ENCODE data around the gene CHRNA10.

CHRNA10 gene

DNA sequence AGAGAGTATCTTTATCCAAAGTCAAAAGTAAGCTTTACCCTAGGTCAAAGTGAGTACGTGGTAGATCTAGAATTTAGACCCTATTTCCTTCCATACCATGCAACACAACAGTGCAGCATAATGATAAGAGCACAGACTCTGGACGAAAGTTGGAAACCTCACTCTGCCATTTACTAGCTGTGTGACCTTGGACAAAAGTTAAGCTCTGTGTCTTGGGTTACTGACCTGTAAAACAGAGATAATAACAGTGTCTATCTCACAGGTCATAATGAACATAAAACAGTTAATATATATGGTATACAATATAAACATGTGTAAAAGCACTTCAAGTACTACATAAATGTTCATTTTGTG is 13.6 kb upstream of the CHRNA10 start:
- no peaks in the 10 kb centered on the region for H3K4me1 Mint-ChIP-seq
- no peak overlapping the region for H3K27ac Mint-ChIP-seq
- H3K36me3 Mint-ChIP-seq (ENCODE audit: low read depth) = peaks cover 72% of the 10 kb centered on the region
- no peak overlapping the region for H3K4me3 Mint-ChIP-seq
- TF ChIP-seq, protein P1, sequence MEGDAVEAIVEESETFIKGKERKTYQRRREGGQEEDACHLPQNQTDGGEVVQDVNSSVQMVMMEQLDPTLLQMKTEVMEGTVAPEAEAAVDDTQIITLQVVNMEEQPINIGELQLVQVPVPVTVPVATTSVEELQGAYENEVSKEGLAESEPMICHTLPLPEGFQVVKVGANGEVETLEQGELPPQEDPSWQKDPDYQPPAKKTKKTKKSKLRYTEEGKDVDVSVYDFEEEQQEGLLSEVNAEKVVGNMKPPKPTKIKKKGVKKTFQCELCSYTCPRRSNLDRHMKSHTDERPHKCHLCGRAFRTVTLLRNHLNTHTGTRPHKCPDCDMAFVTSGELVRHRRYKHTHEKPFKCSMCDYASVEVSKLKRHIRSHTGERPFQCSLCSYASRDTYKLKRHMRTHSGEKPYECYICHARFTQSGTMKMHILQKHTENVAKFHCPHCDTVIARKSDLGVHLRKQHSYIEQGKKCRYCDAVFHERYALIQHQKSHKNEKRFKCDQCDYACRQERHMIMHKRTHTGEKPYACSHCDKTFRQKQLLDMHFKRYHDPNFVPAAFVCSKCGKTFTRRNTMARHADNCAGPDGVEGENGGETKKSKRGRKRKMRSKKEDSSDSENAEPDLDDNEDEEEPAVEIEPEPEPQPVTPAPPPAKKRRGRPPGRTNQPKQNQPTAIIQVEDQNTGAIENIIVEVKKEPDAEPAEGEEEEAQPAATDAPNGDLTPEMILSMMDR (IDR thresholded peaks at IDR 0.05; ENCODE audit: unreplicated experiment in 3 of 3) = no peak
- H3K9me3 Mint-ChIP-seq = no peaks in the 10 kb centered on the region
- no peaks in the 10 kb centered on the region for H3K27me3 Mint-ChIP-seq (ENCODE audit: low read depth)

DNA sequence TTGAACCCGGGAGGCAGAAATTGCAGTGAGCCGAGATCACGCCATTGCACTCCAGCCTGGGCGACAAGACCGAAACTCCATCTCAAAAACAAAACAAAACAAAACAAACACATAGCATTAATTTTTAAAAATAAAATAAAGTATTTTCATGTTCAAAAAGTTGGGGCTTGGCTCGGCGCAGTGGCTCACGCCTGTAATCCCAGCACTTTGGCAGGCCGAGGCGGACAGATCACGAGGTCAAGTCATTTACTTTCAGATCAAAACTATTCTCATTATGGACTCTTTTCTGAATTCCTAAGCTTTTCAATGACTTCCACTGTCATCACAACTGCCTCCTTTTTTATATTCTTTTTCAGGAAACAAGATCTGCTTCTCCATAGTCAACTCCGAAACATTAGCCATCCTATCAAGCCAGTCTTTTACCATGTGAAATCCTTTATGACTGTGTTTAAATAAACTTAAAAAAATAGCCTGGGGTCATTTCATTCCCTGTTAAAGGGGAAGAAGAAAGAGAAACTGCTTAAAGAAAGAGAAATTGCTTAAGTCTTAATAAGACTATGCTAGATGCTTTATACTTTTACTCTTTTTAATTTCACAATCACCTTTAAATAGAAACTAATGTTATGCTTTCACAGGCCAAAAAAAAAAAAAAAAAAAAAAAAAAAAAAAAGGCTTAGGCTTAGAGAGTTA is 13.1 kb upstream of the CHRNA10 start:
- H3K36me3 Mint-ChIP-seq (ENCODE audit: low read depth) = peaks cover 76% of the 10 kb centered on the region
- no peak overlapping the region for H3K27ac Mint-ChIP-seq
- H3K4me3 Mint-ChIP-seq = no peak overlapping the region
- no peaks in the 10 kb centered on the region for H3K9me3 Mint-ChIP-seq
- no peaks in the 10 kb centered on the region for H3K27me3 Mint-ChIP-seq (ENCODE audit: low read depth)
- H3K4me1 Mint-ChIP-seq = no peaks in the 10 kb centered on the region
- TF ChIP-seq, protein P1 (IDR thresholded peaks at IDR 0.05; ENCODE audit: unreplicated experiment in 3 of 3) = no peak

DNA sequence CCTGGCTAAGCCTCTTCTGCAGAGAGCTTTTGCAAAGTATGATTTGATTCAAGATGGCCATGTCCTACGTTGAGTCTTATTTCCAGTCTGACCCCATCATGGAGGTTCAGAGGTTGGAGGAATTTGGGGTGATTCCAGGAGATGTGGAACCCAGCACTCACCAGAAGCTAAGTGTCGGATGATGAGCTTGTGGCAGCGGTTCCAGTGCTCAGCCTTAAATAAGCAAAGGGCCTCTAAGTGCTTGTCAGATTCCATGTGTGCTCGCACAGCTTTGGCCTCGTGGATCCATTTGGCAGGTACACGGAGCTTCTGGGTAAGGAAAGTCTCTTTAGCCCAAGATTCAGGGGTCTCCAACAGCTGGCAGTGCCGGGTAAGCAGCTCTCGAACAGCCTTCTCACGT is 11.9 kb upstream of the CHRNA10 start:
- Mint-ChIP-seq H3K9me3 (no peaks in the 10 kb centered on the region), H3K27me3 (ENCODE audit: low read depth) (no peaks in the 10 kb centered on the region), H3K36me3 (ENCODE audit: low read depth) (peaks cover 83% of the 10 kb centered on the region)

DNA sequence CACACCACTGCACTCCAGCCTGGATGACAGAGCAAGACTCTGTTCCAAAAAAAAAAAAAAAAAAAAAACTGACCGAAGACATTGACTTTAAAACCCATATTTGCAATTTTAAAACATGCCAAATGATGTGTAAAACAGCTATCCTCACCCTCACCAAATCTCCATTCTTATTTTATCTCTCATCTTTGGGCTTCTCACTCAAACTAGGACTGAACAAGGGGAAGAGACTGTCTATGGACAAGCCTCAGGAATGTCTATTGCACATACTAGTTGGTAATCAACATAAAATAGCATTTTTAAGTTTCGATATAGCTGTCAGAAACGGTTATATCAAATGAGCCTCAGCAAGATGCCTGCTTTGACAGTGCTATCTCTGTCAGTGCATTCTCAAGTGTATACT is 7.9 kb upstream of the CHRNA10 start:
- Mint-ChIP-seq H3K9me3 (no peaks in the 10 kb centered on the region), H3K36me3 (ENCODE audit: low read depth) (peaks cover 83% of the 10 kb centered on the region), H3K27ac (no peak overlapping the region), H3K4me3 (no peak overlapping the region), H3K27me3 (ENCODE audit: low read depth) (no peaks in the 10 kb centered on the region), H3K4me1 (no peaks in the 10 kb centered on the region)
- TF ChIP-seq, protein P1 (IDR thresholded peaks at IDR 0.05; ENCODE audit: unreplicated experiment in 3 of 3) = no peak

More for the DNA sequence above, 11.9 kb upstream of the CHRNA10 start:
- H3K4me3 Mint-ChIP-seq = no peak overlapping the region
- H3K4me1 Mint-ChIP-seq = no peaks in the 10 kb centered on the region
- TF ChIP-seq, protein P1 (IDR thresholded peaks at IDR 0.05; ENCODE audit: unreplicated experiment in 3 of 3) = no peak
- H3K27ac Mint-ChIP-seq = no peak overlapping the region

DNA sequence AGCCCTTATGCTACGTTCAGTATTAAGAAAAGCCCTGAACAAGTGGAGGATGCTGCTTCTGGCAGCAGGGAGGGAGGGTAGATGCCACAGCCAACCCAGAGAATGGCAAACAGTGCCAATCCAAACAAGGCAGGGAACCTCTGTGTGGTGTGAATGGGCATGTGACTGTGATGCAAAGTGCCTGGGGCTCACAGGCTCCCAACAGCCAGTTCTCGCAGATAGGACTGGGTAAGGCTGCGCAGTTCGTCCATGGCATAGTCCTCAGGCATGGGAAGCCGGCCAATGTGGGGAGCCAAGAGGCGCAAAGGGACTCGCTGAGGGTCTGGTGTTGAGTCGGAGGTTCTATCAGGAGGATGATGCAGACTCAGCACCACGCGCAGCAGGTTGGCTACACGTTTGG is 4.8 kb upstream of the CHRNA10 start:
- Mint-ChIP-seq H3K27me3 (ENCODE audit: low read depth) (no peaks in the 10 kb centered on the region), H3K4me3 (no peak overlapping the region), H3K4me1 (no peaks in the 10 kb centered on the region), H3K27ac (no peak overlapping the region), H3K36me3 (ENCODE audit: low read depth) (peaks cover 79% of the 10 kb centered on the region), H3K9me3 (no peaks in the 10 kb centered on the region)
- TF ChIP-seq, protein P1 (IDR thresholded peaks at IDR 0.05; ENCODE audit: unreplicated experiment in 3 of 3) = no peak

DNA sequence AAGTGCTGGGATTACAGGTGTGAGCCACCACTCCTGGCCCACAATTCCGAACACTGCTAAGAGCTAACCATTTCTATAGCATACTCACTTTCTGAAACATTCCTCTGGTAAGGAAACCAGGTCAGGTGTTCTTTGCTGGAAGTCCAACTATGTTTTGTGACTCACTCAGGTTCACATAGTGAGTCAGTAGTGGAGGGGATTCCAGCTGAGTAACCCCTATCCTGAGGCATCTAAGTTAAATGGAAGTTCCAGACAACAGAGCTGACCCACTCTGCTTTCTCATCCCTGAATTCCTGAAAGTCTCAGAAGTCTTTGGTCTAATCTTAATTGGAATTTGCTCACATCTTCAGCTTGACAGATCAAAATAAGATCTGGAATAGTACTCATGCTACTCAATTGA is 3.0 kb upstream of the CHRNA10 start:
- Mint-ChIP-seq H3K36me3 (ENCODE audit: low read depth) (peaks cover 78% of the 10 kb centered on the region), H3K4me1 (no peaks in the 10 kb centered on the region), H3K4me3 (no peak overlapping the region), H3K27me3 (ENCODE audit: low read depth) (no peaks in the 10 kb centered on the region), H3K9me3 (no peaks in the 10 kb centered on the region), H3K27ac (no peak overlapping the region)
- TF ChIP-seq, protein P1 (IDR thresholded peaks at IDR 0.05; ENCODE audit: unreplicated experiment in 3 of 3) = no peak

Data from nephron (organoid).